ENCODE data around the gene CYSLTR1. TPM values are rescaled to one million over a fixed set of nuclear protein-coding genes. Genes with fewer than 3 reads are reported as not detected.

Gene CYSLTR1
- total RNA-seq, 1 experiment from 2014 or later, result 2.1 TPM

DNA sequence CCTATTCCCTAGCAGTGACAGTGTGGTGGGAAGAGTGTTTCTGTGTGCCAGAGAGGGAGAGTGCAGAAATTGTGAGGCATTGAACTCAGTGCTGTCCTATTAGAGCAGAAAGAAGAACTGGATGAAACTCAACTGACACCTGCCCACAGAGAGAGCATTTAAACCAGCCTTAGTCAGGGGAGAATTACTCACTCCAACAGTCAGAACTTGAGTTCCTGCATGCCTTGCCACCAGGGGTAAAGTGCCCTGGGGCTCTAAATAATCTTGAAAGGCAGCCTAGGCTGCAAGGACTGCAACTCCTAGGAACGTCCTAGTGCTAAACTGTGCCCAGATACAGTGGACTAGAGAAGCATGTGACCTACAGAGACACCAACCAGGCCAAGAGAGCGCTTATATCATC, 12.8 kb downstream of the CYSLTR1 start:
- DNase-seq (ENCODE audit: low spot score), result no peak
- ChIA-PET POLR2A (ENCODE audit: low non-redundant PET) (no interaction called here), CTCF (no interaction called here)
- H3K9me3 ChIP-seq (ENCODE audit: low read depth, low read length, poor library complexity, severe bottlenecking), result no peaks in the 10 kb centered on the region
- no peaks in the 10 kb centered on the region for H3K4me1 ChIP-seq (ENCODE audit: insufficient read depth, low read length, poor library complexity, severe bottlenecking)
- TF ChIP-seq, protein P1, sequence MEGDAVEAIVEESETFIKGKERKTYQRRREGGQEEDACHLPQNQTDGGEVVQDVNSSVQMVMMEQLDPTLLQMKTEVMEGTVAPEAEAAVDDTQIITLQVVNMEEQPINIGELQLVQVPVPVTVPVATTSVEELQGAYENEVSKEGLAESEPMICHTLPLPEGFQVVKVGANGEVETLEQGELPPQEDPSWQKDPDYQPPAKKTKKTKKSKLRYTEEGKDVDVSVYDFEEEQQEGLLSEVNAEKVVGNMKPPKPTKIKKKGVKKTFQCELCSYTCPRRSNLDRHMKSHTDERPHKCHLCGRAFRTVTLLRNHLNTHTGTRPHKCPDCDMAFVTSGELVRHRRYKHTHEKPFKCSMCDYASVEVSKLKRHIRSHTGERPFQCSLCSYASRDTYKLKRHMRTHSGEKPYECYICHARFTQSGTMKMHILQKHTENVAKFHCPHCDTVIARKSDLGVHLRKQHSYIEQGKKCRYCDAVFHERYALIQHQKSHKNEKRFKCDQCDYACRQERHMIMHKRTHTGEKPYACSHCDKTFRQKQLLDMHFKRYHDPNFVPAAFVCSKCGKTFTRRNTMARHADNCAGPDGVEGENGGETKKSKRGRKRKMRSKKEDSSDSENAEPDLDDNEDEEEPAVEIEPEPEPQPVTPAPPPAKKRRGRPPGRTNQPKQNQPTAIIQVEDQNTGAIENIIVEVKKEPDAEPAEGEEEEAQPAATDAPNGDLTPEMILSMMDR (conservative IDR thresholded peaks at IDR 0.05; ENCODE audit: low read depth, low read length), result no peak
- TF ChIP-seq EZH2 (IDR thresholded peaks at IDR 0.05; ENCODE audit: borderline replicate concordance, low read depth, low read length, poor library complexity, severe bottlenecking), result no peak
- H3K4me3 ChIP-seq (ENCODE audit: low read depth, low read length, poor library complexity, severe bottlenecking), result no peak overlapping the region
- H3K36me3 ChIP-seq (ENCODE audit: insufficient read depth, low read length, poor library complexity, severe bottlenecking), result no peaks in the 10 kb centered on the region
- H3K27ac ChIP-seq (ENCODE audit: low read depth, low read length, poor library complexity, severe bottlenecking), result no peak overlapping the region
- intact Hi-C loops (cut with micrococcal nuclease; ENCODE audit: unreplicated experiment), result no loop called here
- BruUV-seq (replicated peaks), result no TSS peak
- no peaks in the 10 kb centered on the region for H3K27me3 ChIP-seq (replicated peaks; ENCODE audit: insufficient read depth, low read depth, low read length, poor library complexity)

DNA sequence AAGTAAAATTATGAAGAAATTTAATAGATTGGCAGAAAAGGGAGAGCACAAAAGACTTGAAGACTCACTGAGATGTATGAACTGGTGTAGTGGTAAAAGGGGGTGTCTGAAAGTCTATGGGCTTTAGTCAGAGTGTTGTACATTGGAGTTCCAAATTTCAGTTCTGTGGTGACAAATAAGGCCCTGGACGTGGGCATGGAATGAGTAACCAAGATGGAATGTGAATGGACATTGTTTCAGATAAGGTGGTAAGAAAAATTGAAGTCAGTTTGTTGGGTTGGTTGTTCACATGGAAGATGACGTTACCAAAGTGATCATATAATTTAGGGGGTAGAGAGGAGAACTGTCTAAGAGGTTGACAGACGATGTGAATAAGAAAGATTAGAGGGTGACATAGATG, 13.9 kb downstream of the CYSLTR1 start:
- intact Hi-C loops (cut with micrococcal nuclease; ENCODE audit: unreplicated experiment), result no loop called here
- CTCF ChIA-PET, result no interaction called here

DNA sequence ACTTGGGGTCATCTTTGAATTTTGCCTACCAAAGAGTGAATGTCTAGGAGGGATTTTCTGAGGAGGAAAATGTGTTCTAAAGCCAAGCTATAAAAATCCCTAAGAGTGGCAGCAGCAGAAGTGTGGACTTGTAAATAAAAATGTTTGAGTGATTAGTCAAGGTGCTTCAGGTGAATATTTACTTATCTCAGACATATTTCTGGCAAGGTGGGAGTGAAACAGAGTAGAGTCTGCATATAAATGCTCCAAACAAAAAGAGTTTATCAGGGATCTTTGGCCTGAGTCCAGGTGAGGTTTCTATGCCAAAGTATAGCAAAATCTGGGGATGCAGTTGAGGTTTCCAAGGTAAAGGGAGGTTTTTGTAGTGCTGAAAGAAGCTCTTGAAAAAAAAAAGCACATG, 19.7 kb downstream of the CYSLTR1 start:
- no TSS peak for BruUV-seq (replicated peaks)
- TF ChIP-seq, protein P1 (conservative IDR thresholded peaks at IDR 0.05; ENCODE audit: low read depth, low read length), result no peak
- no peak for TF ChIP-seq EZH2 (IDR thresholded peaks at IDR 0.05; ENCODE audit: borderline replicate concordance, low read depth, low read length, poor library complexity, severe bottlenecking)

More for the DNA sequence above, 13.9 kb downstream of the CYSLTR1 start:
- POLR2A ChIA-PET (ENCODE audit: low non-redundant PET), result no interaction called here
- no TSS peak for BruUV-seq (replicated peaks)
- H3K36me3 ChIP-seq (ENCODE audit: insufficient read depth, low read length, poor library complexity, severe bottlenecking), result no peaks in the 10 kb centered on the region
- no peaks in the 10 kb centered on the region for H3K27me3 ChIP-seq (replicated peaks; ENCODE audit: insufficient read depth, low read depth, low read length, poor library complexity)
- H3K27ac ChIP-seq (ENCODE audit: low read depth, low read length, poor library complexity, severe bottlenecking), result no peak overlapping the region
- no peak for TF ChIP-seq EZH2 (IDR thresholded peaks at IDR 0.05; ENCODE audit: borderline replicate concordance, low read depth, low read length, poor library complexity, severe bottlenecking)
- TF ChIP-seq, protein P1 (conservative IDR thresholded peaks at IDR 0.05; ENCODE audit: low read depth, low read length), result no peak
- no peaks in the 10 kb centered on the region for H3K4me1 ChIP-seq (ENCODE audit: insufficient read depth, low read length, poor library complexity, severe bottlenecking)
- DNase-seq (ENCODE audit: low spot score), result no peak
- no peaks in the 10 kb centered on the region for H3K9me3 ChIP-seq (ENCODE audit: low read depth, low read length, poor library complexity, severe bottlenecking)
- H3K4me3 ChIP-seq (ENCODE audit: low read depth, low read length, poor library complexity, severe bottlenecking), result no peak overlapping the region

More for the DNA sequence above, 19.7 kb downstream of the CYSLTR1 start:
- POLR2A ChIA-PET (ENCODE audit: low non-redundant PET), result no interaction called here
- Histone ChIP-seq H3K27ac (ENCODE audit: low read depth, low read length, poor library complexity, severe bottlenecking) (no peak overlapping the region), H3K36me3 (ENCODE audit: insufficient read depth, low read length, poor library complexity, severe bottlenecking) (no peaks in the 10 kb centered on the region), H3K4me1 (ENCODE audit: insufficient read depth, low read length, poor library complexity, severe bottlenecking) (no peaks in the 10 kb centered on the region), H3K4me3 (ENCODE audit: low read depth, low read length, poor library complexity, severe bottlenecking) (no peak overlapping the region), H3K9me3 (ENCODE audit: low read depth, low read length, poor library complexity, severe bottlenecking) (no peaks in the 10 kb centered on the region), H3K27me3 (replicated peaks; ENCODE audit: insufficient read depth, low read depth, low read length, poor library complexity) (no peaks in the 10 kb centered on the region)
- CTCF ChIA-PET, result no interaction called here
- intact Hi-C loops (cut with micrococcal nuclease; ENCODE audit: unreplicated experiment), result no loop called here
- no peak for DNase-seq (ENCODE audit: low spot score)
